Measurements from ENCODE around the gene PPP1R16B.

DNA sequence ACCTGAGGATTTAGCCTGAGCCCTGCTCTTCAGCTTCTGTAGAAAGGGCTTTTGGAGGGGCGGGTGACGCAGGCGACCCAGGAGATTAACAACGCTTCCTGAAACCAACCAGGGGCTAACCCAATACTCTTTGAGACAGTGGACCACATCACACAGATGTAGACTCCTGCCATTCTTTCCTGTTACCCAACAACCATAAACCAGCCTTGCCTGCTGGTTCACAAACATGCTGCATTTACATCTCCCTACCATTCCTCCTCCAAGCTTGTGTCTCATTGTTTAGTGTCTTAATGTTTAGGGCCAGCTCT lies 28.3 kb downstream of the PPP1R16B start:
- TF ChIP-seq POLR2A (IDR thresholded peaks at IDR 0.05; ENCODE audit: low read length) (no peak), GATA1 (IDR thresholded peaks at IDR 0.05; ENCODE audit: low read depth, low read length) (no peak)
